PC-9 (cell line): ENCODE data around the gene PLEKHA5. TPM values are rescaled to one million over a fixed set of nuclear protein-coding genes. Genes with fewer than 3 reads are reported as not detected.

ENCODE experiments used
- BruUV-seq: library from RNA; stranded (reverse); fragments of 400-500 nt; replicated peaks from 2 replicates; lab custom pipeline; 2021; lab: Mats Ljungman, UMichigan
- CTCF ChIA-PET: fragments of 300-600 bp; sonication (Branson Sonifier 250); formaldehyde crosslinking; loops from one replicate; lab custom pipeline; 2022; ENCODE audit warnings: antibody characterized with exemption; lab: Charles Lee
- POLR2A ChIA-PET: fragments of 300-600 bp; sonication (Branson Sonifier 250); formaldehyde crosslinking; loops from one replicate; lab custom pipeline; 2022; ENCODE audit warnings: antibody characterized with exemption; ENCODE audit not compliant: unreplicated experiment; lab: Charles Lee
- DNase-seq, 2 experiments: peaks; one replicate each; pipeline versions ENCODE4 v3.0.0 to v3.0.0-alpha.2; 2015 to 2022; ENCODE audit warnings: mixed read lengths in 1 of 2
- H2AFZ ChIP-seq: fragments of 200-600 bp; sonication (generic); 2 replicates; pipeline ENCODE4 v1.8.1; 2017; ENCODE audit warnings: antibody characterized with exemption
- H3F3A ChIP-seq: fragments of 200-600 bp; sonication (generic); 2 replicates; pipeline ENCODE4 v1.8.1; 2017; ENCODE audit warnings: antibody characterized with exemption, mild to moderate bottlenecking, low read depth; ENCODE audit not compliant: insufficient read depth
- H3K27ac ChIP-seq: fragments of 200-600 bp; sonication (generic); 2 replicates; pipeline ENCODE4 v1.6.1; 2016; ENCODE audit warnings: mixed run types
- H3K27me3 ChIP-seq: fragments of 200-600 bp; sonication (generic); 2 replicates; pipeline ENCODE4 v1.6.1; 2016; ENCODE audit warnings: low read depth, mixed run types; ENCODE audit not compliant: insufficient read depth
- H3K36me3 ChIP-seq: fragments of 200-600 bp; sonication (generic); 2 replicates; pipeline ENCODE4 v1.6.1; 2016; ENCODE audit warnings: low read depth, mixed run types
- H3K4me1 ChIP-seq: fragments of 200-600 bp; sonication (generic); replicated peaks from 2 replicates; pipeline ENCODE4 v1.6.1; 2016; ENCODE audit warnings: mixed run types; ENCODE audit not compliant: insufficient read depth
- H3K4me2 ChIP-seq: fragments of 200-600 bp; sonication (generic); 2 replicates; pipeline ENCODE4 v1.6.1; 2017; ENCODE audit warnings: mixed run types
- H3K4me3 ChIP-seq: fragments of 200-600 bp; sonication (generic); 2 replicates; pipeline ENCODE4 v1.6.1; 2016; ENCODE audit warnings: mixed run types
- H3K79me2 ChIP-seq: fragments of 200-600 bp; sonication (generic); 2 replicates; pipeline ENCODE4 v1.6.1; 2017; ENCODE audit warnings: low read depth, mixed run types
- H3K9me2 ChIP-seq: fragments of 200-600 bp; sonication (generic); 2 replicates; pipeline ENCODE4 v1.8.1; 2017; ENCODE audit warnings: mild to moderate bottlenecking; ENCODE audit not compliant: insufficient read depth
- H3K9me3 ChIP-seq: fragments of 200-600 bp; sonication (generic); 2 replicates; pipeline ENCODE4 v1.8.1; 2016; ENCODE audit warnings: low read depth; ENCODE audit not compliant: insufficient read depth
- H4K20me1 ChIP-seq: fragments of 200-600 bp; sonication (generic); 2 replicates; pipeline ENCODE4 v1.8.1; 2017; ENCODE audit not compliant: insufficient read depth
- EZH2 ChIP-seq: fragments of 200-600 bp; sonication (generic); IDR thresholded peaks from 2 replicates; pipeline ENCODE4 v1.8.0; 2017; ENCODE audit warnings: antibody characterized with exemption, low read depth
- intact Hi-C: fragments of 100-400 bp; cut with micrococcal nuclease; formaldehyde crosslinking; loops from one replicate; pipeline ENCODE4 v1.10.0; 2022; ENCODE audit not compliant: unreplicated experiment
- total RNA-seq: library from RNA; stranded (reverse); gene quantifications from 2 replicates; pipeline ENCODE4 v1.2.3, GENCODE V29; 2021
- TF ChIP-seq, protein P1 (sequence below): fragments of 200-600 bp; sonication (generic); conservative IDR thresholded peaks from 2 replicates; pipeline ENCODE4 v1.6.1; 2017; ENCODE audit warnings: mixed run types, antibody characterized with exemption, mild to moderate bottlenecking, moderate library complexity

Gene PLEKHA5
- total RNA-seq, 1 experiment from 2014 or later: 54.1 TPM

DNA sequence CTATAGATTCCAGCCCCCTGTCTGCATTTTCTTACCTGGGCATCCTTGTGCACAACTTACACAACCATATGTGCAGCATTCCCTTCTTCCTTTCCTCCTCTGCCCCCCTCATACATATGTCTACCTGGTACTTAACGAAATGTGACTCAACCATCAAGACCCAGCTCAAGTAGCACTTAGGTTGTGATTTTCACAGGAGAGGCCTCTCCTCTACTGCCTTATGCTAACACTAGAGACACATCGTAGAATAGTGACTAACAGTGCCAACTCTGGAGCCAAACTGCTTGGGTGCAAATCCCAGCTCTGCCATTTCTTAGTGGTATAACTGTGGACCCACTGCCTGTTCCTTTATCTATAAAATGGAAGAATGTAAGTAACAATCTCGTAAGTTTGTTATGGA lies 24.1 kb upstream of the PLEKHA5 start:
- Histone ChIP-seq H3K9me3 (no peaks in the 10 kb centered on the region; the same call in 1 of the 2 replicates), H3K36me3 (no peaks in the 10 kb centered on the region), H4K20me1 (no peaks in the 10 kb centered on the region), H3K9me2 (no peaks in the 10 kb centered on the region), H3K79me2 (no peaks in the 10 kb centered on the region), H3K4me2 (no peak overlapping the region), H3K4me1 (no peaks in the 10 kb centered on the region), H3K27ac (no peak overlapping the region), H3K27me3 (no peaks in the 10 kb centered on the region), H3F3A (no peaks in the 10 kb centered on the region), H2AFZ (no peak overlapping the region), H3K4me3 (no peak overlapping the region)
- ChIA-PET CTCF (no interaction called here), POLR2A (no interaction called here)
- no TSS peak for BruUV-seq
- DNase-seq: no peak
- intact Hi-C loops: no loop called here
- TF ChIP-seq EZH2: no peak
- TF ChIP-seq, protein P1, sequence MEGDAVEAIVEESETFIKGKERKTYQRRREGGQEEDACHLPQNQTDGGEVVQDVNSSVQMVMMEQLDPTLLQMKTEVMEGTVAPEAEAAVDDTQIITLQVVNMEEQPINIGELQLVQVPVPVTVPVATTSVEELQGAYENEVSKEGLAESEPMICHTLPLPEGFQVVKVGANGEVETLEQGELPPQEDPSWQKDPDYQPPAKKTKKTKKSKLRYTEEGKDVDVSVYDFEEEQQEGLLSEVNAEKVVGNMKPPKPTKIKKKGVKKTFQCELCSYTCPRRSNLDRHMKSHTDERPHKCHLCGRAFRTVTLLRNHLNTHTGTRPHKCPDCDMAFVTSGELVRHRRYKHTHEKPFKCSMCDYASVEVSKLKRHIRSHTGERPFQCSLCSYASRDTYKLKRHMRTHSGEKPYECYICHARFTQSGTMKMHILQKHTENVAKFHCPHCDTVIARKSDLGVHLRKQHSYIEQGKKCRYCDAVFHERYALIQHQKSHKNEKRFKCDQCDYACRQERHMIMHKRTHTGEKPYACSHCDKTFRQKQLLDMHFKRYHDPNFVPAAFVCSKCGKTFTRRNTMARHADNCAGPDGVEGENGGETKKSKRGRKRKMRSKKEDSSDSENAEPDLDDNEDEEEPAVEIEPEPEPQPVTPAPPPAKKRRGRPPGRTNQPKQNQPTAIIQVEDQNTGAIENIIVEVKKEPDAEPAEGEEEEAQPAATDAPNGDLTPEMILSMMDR: no peak

DNA sequence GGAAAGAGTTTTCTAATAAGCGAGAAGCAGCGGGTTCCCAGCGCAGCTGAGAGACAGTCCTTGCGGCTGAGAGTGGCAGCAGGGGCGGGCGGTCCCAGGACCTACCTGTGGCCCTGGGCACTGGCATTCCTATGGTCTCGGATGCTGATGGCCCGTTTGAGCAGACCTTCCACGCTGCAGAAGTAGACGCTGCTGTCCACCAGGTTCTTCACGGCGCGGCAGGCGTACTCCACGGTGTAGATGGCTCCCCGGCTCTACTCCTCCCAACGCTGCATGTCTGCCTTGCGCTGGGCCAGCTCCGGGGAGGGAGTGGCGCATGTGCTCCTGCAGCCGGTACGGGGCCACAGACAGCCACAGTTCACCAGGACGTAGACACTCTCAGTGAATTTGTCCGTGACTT lies 21.8 kb upstream of the PLEKHA5 start:
- no peaks in the 10 kb centered on the region for H3K27me3 ChIP-seq
- no peak overlapping the region for H2AFZ ChIP-seq
- no peak for DNase-seq
- no peaks in the 10 kb centered on the region; the same call in 1 of the 2 replicates for H3K9me2 ChIP-seq
- H3K4me2 ChIP-seq: no peak overlapping the region
- POLR2A ChIA-PET: interaction anchor here (0.5 kb wide), 1 partner anchor 108 kb away, joined by 3 read pairs; no protein-coding TSS in a partner anchor
- no peak overlapping the region for H3K27ac ChIP-seq
- intact Hi-C loops: no loop called here
- H3K4me1 ChIP-seq: no peaks in the 10 kb centered on the region
- TF ChIP-seq, protein P1: no peak
- no peak for TF ChIP-seq EZH2
- H4K20me1 ChIP-seq: no peaks in the 10 kb centered on the region
- no peak overlapping the region for H3K4me3 ChIP-seq
- H3K36me3 ChIP-seq: no peaks in the 10 kb centered on the region
- H3K9me3 ChIP-seq: no peaks in the 10 kb centered on the region
- BruUV-seq: no TSS peak
- CTCF ChIA-PET: no interaction called here
- H3F3A ChIP-seq: no peaks in the 10 kb centered on the region
- no peaks in the 10 kb centered on the region for H3K79me2 ChIP-seq

DNA sequence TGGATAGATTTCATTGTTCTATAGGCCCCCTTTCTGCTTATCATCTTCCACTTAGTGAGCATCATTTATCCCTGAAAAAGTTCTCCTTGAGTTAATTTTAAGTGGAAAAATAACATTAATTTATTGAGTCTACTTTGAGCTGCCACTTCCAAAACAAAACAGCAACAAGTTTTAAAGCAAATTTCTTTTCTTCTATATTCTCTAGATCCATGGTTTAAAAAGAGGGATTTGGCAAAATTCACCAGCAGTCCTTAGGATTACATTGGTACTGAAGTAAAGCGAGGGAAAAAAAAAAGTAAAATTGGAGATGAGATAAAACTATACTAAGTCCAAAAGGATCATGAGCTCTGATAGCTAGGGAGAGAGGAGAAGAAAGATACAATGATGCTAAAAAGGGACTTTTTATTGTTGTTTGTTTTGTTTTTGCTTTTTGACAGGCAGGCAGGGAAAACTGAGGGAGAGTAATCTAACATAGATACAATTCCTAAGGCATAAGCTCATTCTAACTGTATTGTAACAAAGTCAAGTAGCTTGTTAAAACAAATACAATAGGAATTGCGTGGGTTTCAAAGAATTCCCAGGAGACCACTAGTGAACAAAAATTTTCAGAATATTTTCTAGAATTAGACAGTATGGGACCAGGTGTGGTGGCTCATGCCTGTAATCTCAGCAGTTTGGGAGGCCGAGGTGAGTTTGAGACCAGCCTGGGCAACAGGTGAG lies 19.2 kb upstream of the PLEKHA5 start:
- Histone ChIP-seq H3K27ac (no peak overlapping the region), H2AFZ (no peak overlapping the region), H3K79me2 (no peaks in the 10 kb centered on the region), H3K9me2 (no peaks in the 10 kb centered on the region; the same call in 1 of the 2 replicates), H3K4me2 (no peak overlapping the region), H3K9me3 (no peaks in the 10 kb centered on the region), H3K4me3 (no peak overlapping the region), H3K4me1 (no peaks in the 10 kb centered on the region), H3F3A (no peaks in the 10 kb centered on the region), H3K36me3 (no peaks in the 10 kb centered on the region), H4K20me1 (no peaks in the 10 kb centered on the region), H3K27me3 (no peaks in the 10 kb centered on the region)
- intact Hi-C loops: no loop called here
- POLR2A ChIA-PET: interaction anchor here (0.6 kb wide), 1 partner anchor 1235 kb away, joined by 3 read pairs; no protein-coding TSS in a partner anchor
- CTCF ChIA-PET: no interaction called here
- no peak for DNase-seq
- TF ChIP-seq, protein P1: no peak
- no TSS peak for BruUV-seq
